GM23248 (cell line): ENCODE measurements around the gene STS.

Source experiments
- EZH2 ChIP-seq: fragments of 200-600 bp; sonication (generic); IDR thresholded peaks from 2 replicates; pipeline ENCODE4 v1.6.1; 2018; ENCODE audit warnings: antibody characterized with exemption, mild to moderate bottlenecking; ENCODE audit not compliant: insufficient read depth, poor library complexity, severe bottlenecking
- EZH2phosphoT487 ChIP-seq: fragments of 200-600 bp; sonication (generic); IDR thresholded peaks from 2 replicates; pipeline ENCODE4 v1.6.1; 2018; ENCODE audit warnings: antibody characterized with exemption, moderate library complexity, mild to moderate bottlenecking, low read depth; ENCODE audit not compliant: insufficient read depth

DNA sequence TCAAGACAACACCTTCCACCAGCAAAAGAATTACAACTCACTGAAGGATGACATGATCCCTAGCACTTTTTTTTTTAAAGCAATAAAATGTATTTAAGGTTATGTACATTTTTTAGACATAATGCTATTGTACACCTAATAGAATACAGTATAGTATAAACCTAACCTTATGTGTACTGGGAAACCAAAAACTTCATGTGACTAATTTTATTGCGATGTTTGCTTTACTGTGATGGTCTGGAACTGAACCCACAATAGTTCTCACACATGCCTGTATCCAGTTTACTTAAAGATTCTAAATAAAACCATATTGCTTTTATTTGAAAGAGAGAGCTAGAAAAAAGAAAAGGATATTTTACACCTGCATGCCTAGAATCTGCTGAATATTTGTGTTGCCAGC lies 4.4 kb upstream of the STS start:
- no peak for TF ChIP-seq EZH2
- no peak for TF ChIP-seq EZH2phosphoT487
